Amniotic epithelial cell (primary cell): Measurements from ENCODE around the gene MCOLN2.
A peak's percentile ranks its signal among the peaks of the same experiment; 100 is the strongest.

ENCODE experiments used
- DNase-seq: peaks from one replicate; pipeline ENCODE4 v3.0.0-alpha.2; 2010; ENCODE audit warnings: low read depth

The MCOLN2 gene

GRCh38 chr1:84896279-84896678 is 100.6 kb downstream of the MCOLN2 start:
- no peak for DNase-seq

DNA sequence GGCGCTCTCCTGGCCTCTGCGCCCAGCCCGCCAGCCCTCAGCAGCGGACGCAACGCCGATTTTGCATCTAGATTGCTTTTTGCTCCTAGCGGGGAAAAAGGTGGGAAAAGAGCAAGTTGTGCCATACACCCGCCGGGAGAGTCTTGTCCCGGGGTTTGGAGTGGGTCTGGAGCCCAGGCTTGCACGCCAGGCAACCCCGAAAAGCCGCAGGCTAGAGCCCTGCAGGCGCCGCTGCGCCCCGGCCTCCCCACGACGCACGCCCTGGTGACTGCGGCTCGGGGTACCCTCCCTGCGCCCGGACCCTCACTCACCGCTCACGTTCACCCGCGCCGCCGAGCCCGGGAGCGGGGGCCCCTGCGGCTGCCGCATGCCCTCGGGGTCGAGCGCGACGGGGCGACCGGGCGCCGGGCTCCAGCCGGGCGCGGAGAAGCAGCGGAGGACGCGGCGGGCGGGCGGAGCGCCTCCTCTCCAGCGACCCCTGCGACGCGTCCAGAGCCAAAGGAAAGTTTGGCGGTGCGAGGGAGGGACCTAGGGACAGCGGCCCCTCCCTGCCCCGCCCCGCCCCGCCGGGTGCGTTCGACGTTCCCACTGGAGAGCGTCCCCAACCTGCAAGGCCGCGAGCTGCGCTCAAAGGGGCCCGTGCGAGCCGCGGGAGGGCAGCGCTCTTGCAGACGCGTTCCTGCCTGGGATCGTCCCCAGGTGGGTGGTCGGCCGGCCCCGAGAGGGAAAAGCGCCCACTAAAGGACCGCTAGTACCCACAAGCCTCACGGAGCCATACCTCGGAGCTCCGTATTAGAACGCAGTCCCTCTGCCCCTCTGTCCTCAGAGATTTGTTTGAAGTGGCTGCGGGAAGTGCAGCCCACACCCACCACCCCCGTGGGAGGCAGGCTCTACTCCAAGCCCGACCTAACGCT is 104.0 kb downstream of the MCOLN2 start, which contains the start of gene LPAR3:
TSS of gene LPAR3 (minus strand) at position 502 of the 914 bp plus-strand sequence. CDS start 27,086 bp downstream, outside the sequence.
- DNase-seq, result no peak

- DNase-seq, result no peak
Observed at GRCh38 chr1:84890566-84890965, 106.3 kb downstream of the MCOLN2 start.

GRCh38 chr1:84889437-84889836 is 107.5 kb downstream of the MCOLN2 start:
- DNase-seq, result no peak

- DNase-seq, result no peak
Observed at GRCh38 chr1:84888753-84889152, 108.2 kb downstream of the MCOLN2 start.

GRCh38 chr1:84887261-84887934 is 109.5 kb downstream of the MCOLN2 start:
- DNase-seq, result peak; percentile 89

- DNase-seq, result no peak
Observed at GRCh38 chr1:84885469-84885868, 111.4 kb downstream of the MCOLN2 start.

DNA sequence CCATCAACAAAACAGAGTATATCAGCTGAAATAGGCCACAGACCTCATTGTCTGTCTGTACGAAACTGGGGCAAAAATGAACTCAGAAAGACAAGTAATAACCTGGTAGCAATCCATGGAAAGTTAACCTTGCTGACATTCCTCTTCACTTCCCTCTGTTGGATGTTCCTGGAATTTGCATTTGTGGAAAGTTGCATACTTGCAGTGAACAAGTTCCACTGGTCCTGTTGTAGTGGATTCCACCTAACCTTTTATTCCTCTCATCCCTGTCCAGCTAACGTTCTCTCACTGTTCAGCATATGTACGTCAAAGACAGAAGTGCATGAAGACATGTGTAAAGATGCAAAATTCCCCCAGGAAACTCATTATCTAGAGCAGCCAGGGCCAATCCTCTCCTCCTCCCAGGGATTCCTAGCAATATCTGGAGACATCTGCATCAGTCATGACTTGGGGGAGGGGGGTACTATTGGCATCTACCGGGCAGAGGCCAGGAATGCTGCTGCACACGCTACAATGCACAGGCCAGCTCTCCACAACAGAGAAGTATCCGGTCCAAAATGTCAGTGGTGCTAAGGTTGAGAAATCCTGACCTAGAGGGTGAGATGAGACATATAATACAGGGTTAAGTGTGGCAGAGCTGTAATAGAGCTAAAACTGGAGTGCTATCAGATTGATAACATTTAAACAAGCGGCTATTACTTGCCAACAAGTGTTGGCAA is 112.1 kb downstream of the MCOLN2 start:
- peak; percentile 63 for DNase-seq

GRCh38 chr1:84883286-84883685 is 113.6 kb downstream of the MCOLN2 start:
- DNase-seq, result peak; percentile 34

DNA sequence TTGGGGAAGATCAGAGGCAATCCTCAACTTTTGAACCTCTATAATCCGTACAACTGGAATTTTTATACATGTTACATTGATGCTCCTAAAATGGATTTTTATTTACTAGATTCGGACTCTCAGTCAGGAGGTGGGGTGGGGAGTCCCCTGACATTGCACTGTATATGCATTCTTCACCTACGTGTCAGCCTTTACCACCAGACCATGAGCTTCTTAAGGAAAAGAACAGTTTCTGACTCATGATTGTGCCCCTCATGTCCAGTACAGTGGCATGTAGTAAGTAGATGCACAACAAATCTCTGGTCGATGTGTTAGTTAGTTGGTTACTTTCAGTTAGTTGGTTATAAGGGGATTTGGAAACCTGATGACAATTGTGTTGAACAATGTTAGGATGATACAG is 119.3 kb downstream of the MCOLN2 start:
- peak; percentile 49 for DNase-seq

- no peak for DNase-seq
Observed at GRCh38 chr1:84876353-84876752, 120.6 kb downstream of the MCOLN2 start.
